Measurements from ENCODE around the gene RAB7A.
A peak's percentile ranks its signal among the peaks of the same experiment; 100 is the strongest.

Gene RAB7A

DNA sequence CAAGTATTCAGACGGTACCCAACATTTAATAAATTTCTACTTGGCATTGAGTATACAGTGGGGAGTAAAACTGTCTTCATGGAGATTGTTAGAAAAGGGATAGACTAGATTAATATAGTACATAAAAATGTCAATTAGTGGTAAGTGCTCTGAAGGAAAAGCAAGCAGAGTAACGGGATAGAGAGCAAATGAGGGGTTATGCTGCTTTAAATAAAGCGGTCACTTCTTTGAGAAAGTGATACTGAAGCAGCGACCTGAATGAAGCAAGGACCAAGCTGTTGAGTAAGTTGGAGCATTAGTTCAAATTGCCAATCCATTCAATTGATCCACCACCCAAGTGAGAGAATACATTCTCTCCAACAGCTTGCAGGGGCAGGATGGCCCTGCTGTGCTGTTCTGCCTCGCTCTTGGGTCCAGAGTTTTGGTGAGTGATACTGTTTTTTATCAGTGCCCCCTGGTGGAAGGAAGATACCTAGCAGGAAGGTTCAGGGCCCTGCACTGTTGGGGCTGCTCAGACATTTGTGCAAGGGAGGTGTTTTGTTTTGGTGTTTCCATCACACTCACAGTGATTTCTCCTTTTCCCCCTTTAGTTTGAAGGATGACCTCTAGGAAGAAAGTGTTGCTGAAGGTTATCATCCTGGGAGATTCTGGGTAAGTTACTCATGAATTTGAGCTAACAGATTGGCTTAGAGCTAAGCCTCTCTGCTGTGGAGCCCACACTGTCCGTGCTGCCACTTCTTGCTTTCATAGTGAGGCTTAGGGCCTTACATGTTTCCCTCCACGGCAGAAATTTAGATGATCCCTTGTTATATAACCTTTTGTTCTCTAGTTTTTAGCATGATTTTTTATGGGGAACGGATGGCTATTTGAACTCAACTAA is 69.0 kb downstream of the RAB7A start:
- DNase-seq = peak; percentile 89

DNA sequence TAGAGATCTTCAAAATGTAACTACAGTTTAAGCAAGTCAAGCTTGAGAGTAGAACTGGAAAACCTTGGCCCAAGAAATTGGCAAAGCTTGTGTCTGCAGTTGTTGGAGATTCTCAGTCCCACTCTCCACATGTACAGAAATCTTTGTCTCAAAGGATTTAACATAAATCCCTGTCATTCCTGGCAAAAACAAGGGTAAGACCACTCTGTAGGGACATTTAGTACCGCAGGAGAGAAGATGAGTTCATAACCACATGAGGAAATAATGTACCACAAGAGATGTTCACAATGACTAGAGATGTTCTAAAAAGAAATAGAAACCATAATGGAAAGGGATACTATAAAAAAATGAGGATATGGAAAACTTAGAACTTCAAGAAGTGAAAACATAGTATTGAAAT is 73.7 kb downstream of the RAB7A start:
- DNase-seq = no peak

DNA sequence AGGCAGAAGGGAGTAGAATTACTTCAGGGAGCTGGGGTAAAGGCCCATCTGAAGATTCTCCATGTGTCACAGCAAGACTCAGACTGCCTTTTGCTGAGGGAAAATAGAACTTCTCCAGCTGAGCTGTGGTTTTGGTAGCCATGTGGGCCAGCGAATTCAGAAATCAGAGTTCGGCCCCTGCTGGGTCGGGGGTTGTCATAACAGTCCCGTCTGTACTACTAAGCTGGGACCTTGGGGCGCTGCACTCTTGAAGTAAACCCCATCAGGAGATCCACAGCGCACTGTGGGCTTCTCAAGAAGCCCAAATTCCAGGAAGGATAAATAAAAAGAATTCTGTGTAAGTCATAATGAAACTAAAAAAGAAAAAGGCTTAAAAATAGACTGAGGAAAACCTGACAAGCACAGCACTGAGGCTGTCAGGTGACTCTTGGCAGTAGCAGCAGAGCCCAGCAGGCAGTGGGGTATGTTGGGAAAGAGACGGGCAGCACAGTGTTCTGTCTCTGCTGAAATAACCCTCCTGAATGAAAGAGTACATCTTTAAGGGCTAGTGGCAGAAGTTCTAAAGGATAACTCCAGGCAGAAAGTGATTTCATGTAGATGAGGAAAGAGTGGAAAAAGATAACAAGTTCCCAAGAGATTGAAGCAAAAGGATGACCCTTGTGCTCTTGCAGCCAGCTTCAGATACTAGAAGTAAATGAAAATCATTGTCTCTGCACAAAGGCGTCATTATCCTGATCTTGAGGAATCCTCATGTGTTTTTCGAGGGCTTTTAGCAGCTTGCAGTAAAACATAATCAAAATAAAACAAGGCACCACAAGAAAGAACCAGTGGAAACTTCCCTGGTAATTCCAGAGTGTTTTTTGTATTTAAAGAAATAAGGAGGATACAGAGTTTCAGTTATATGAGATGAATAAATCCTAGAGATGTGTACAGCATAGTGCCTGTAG is 74.5 kb downstream of the RAB7A start:
- DNase-seq = no peak

DNA sequence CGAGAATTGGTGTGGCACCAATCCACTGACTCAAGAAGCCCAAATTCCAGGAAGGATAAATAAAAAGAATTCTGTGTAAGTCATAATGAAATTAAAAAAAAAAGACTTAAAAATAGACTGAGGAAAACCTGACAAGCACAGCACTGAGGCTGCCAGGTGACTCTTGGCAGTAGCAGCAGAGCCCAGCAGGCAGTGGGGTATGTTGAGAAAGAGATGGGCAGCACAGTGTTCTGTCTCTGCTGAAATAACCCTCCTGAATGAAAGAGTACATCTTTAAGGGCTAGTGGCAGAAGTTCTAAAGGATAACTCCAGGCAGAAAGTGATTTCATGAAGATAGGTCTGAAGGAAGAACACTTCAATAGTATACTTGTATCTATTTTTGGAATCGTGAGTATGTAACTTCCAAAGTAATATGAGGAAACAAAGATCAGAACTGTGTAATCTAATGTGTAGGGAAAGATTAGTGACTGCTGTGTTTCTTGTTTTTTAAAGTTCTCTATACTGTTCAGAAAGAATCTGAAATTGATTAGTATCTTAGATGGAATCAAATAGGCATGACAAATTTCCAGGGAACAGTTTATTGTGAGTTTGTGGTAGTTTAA is 75.9 kb downstream of the RAB7A start:
- no peak for DNase-seq

DNA sequence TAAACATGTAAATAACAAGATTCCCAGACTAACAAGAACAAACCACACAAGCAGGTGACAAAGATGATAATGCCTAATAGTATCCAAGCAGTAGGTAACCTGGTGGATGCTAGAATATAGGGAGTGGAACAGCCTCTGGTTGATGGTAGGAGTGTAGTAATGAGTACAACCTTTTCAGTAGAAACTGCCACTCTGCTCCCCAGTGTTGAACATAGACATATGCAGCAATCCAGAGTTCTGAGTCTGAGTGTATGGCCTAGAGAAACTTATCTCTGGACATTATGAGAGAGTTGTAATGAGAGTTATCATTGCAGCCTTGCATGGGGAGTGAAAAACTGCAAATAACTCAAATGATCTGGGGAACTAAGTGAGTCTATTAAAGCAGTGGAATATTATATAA is 77.3 kb downstream of the RAB7A start:
- peak; percentile 51 for DNase-seq

DNA sequence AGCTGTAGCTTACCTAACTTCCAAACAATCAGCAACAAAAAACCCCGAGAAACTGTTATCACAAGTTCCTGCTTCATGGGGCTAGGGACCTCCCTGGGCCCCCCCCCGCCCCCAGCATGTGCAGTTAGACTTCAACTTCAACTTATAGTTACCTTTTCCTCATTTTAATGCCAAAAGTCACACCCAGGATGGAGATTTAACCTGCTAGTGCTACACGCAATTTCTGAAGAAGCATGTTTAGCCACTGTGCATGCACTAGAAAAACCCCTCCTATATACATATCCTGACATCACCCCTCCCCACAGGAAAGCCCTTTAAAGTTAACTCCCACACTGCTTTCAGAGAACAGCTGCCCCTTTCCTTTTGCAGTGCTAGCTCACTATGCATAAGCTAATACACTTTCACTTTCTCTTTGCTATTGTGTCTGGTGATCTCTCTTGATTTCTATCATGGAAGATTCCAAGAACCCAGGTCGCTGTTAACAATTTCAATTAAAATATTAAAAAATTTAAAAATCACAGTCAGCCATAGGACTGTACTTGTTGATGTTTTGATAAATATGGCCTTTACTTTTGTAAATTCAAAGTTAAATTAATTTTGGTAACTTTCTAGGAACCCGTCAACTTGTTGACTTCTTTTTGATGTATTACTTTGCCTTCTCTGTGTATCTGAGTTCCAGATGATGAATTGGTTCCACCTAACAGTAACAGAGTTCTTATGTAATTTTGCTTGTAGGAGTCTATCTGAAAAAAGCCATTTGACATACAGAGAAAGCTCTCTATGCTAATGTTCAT is 78.2 kb downstream of the RAB7A start:
- DNase-seq = peak; percentile 78

DNA sequence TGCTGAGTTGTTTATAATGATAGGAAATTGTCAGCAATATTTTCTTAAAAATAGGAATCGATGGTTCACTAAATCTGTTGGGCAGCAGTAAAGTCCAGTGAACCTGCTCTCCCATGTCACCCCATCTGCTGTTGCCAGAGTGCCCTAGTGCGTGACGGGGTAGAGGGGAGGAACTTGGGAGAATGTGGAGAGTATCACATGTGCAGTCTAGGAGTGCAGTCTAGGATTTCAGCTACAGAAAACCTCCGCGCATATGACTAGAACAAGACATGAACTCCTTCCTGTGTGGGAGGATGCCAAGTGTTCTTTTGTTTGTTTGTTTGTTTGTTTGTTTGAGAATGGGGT is 78.8 kb downstream of the RAB7A start:
- no peak for DNase-seq

DNA sequence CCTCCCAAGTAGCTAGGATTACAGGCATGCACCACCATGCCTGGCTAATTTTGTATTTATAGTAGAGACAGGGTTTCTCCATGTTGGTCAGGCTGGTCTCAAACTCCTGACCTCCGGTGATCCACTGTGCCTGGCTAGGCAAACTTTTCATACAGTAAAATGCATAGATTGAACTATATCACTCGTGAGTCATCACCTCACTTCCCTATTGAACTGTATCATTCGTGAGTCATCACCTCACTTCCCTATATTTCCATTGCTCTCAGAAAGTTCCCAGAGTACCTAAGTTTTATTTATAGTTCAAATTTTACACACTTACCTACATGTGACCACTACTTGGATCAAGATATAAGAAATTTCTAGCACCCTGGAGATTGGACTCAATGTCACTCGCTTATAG is 79.8 kb downstream of the RAB7A start:
- no peak for DNase-seq

DNA sequence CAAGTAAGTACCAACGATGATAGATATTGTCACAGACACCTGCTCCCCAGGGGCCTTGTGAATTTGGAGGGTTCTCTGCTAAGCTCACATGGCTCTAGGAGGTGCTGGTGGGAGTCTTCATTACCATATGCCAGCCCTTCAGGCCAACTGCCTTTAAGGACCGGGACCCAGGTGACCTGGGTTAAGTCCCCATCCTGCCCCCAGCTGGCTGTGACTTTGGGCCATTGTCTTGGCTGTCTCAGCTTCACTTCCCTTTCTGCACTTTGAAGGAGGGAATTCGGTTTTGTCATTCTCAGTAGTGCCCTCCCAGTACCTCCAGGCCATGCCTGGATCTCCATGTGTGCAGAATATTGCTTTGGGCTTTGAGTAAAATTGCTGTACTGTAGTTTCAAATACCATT is 80.6 kb downstream of the RAB7A start:
- DNase-seq = no peak

DNA sequence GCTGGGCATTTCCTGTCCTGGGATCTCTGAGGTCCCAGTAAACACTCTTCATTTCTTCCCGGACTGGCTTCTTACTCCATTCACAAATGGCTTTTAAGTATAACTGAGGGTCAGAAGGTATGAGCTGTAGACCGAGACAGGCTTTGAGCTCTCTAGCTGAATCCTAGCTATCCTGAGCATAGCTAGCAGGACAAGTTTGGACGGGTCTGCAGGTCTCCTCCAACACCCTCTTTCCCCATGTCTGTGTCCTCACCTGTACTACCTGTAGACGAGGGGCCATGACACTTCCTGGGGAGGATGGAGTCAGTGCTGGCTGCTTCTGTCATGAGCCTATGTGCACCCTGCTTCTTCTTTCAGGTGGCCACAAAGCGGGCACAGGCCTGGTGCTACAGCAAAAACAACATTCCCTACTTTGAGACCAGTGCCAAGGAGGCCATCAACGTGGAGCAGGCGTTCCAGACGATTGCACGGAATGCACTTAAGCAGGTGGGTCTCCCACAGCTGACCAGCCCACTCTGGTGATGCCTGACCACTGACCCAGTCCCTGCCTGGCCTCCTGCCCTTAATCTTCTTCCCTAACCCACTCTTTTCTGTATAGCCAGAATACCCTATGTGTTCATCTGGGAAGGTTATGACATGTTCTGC is 81.3 kb downstream of the RAB7A start:
- no peak for DNase-seq

DNA sequence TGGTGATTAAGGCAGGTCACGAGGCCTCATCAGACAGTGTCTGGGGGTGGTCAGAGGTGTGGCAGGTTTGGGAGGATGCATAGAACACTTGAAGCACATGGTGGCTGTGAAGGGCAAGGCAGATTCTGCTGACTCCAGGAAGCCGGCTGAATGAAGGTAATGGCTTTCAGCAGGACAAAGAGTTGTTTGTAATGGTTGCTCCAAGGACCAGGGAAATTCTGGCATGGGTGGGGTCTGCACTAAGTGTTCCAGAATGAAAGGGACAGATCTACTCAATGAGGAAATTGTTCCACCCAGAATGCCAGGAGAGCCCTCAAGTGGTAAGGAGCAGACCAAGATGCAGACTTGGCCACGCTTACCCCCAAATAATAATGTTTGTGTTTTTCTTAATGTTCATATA is 82.7 kb downstream of the RAB7A start:
- DNase-seq = no peak

DNA sequence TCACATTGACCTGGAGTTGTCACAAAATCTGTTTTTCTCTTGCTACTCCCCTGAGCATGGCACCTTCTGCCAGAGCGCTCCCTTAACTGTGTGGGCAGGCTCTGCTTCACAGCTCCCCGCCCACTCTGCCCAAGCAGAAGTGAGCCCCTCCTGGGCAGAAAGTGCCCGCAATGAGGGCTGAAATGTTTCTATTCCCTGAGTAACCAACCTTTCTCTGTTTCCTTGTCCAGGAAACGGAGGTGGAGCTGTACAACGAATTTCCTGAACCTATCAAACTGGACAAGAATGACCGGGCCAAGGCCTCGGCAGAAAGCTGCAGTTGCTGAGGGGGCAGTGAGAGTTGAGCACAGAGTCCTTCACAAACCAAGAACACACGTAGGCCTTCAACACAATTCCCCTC is 87.1 kb downstream of the RAB7A start:
- no peak for DNase-seq

DNA sequence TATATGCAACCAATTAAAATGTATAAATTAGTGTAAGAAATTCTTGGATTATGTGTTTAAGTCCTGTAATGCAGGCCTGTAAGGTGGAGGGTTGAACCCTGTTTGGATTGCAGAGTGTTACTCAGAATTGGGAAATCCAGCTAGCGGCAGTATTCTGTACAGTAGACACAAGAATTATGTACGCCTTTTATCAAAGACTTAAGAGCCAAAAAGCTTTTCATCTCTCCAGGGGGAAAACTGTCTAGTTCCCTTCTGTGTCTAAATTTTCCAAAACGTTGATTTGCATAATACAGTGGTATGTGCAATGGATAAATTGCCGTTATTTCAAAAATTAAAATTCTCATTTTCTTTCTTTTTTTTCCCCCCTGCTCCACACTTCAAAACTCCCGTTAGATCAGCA is 88.1 kb downstream of the RAB7A start:
- no peak for DNase-seq

DNA sequence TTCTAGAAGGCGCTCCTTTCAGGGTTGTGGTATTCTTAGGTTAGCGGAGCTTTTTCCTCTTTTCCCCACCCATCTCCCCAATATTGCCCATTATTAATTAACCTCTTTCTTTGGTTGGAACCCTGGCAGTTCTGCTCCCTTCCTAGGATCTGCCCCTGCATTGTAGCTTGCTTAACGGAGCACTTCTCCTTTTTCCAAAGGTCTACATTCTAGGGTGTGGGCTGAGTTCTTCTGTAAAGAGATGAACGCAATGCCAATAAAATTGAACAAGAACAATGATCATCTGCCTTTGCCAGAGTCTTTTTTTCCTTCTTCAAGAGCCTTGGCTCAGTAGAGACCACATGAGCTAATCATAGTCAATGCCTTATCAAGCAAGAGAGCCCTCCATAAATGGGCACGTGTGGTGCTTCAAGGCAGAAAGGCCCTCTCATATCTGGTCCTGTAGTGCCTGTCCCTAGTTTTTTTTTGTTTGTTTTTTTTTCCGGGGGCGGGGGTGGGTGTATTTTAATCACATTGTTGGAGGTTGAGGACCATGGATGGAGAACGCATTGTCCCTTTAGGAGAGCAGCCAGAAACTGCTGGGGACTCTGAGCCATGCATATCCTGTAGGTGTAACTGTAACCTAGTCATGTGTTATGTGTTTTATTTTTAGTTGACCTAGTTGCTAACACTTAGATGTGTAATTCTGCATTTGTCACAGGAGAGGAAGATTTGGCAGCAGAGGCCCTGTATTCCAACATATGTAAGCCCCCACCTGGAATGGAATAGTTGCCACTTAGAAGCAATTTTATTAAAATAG is 88.7 kb downstream of the RAB7A start:
- DNase-seq = no peak

DNA sequence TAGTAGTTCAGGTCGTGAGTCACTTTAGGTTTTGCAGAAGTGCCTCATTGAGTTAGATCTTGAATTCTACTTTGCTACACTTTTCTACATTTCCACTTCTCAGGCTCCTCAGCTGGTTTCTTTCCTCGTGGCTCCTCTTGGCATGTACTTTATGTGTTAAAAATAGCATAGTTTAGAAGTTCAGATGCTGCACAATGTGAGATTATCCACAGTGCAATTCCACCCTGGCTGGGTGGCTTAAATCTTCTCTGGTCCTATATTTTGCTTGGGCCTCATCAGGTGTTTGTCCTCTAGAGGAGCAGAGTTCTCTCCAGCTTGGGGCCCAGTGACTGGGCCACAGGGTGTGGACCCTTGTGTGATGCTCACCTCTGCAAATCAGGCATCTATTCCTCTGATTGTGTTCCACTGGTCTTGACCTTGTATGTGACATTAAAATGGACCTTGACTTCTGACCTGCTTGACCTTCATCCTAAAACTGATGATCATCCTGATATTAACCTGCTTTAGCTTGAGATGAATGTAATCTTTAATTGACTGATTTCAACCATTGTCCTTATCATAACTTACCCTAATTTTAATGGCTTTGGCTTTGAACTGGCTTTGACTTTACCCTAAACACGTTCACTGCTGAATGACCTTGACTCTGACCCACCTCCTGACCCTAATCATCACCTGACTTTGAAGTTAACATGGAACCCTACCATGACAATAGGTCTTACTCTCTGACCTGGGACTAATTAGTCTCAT is 89.5 kb downstream of the RAB7A start:
- DNase-seq = no peak

DNA sequence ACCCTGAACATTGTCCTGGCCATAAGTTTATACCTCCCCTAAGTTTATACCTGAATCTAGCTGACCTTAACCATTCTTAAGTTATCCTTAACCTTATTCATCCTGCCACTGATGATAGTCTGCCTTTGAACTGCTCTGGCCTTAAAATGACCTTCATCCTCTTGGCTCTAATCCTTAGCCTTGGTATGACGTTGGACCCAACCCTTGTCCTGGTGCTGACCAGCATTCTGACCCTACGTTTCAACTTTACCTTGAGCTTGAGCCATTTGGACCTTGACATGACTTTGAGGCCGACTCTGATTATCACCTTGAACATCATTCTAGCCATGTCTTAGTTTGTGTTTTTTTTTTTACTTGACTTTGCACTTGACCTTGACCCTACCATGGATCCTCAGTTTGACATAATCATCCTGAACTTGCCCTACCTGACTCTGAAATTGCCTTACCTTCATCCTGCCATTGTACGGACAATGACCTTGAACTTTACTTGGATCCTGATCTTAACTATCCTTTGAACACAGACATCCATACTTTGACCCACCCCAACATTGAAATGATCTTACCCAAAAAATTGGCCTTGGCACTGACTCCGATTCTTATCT is 92.3 kb downstream of the RAB7A start:
- DNase-seq = no peak

DNA sequence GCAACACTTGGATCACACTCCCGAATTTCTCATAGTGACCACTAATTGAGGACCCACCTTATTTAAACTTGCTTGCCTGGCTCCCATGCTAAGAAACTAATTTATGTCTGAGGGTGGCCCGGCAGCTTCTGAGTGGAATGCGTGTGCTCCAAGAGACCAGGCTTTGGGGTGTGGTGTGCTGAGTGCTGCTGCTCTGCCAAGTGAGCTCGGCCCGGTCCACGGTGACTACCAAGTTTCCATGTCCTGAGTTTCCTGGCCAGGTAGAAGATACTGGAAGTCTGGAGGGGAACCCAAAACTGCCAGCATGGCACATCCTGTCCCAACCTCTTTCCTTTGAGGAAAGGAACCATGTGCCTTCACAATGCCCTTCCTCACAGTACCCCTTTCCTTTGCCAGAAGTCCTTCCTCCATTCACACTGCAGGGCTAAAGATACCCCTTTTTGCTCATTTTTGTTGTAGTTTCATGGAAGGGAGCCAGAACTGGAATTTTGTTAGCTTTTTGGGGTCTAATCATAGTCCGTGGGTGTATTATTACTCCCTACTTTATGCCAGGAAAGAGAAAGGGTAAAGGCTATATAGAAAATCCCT is 94.4 kb downstream of the RAB7A start:
- DNase-seq = no peak

DNA sequence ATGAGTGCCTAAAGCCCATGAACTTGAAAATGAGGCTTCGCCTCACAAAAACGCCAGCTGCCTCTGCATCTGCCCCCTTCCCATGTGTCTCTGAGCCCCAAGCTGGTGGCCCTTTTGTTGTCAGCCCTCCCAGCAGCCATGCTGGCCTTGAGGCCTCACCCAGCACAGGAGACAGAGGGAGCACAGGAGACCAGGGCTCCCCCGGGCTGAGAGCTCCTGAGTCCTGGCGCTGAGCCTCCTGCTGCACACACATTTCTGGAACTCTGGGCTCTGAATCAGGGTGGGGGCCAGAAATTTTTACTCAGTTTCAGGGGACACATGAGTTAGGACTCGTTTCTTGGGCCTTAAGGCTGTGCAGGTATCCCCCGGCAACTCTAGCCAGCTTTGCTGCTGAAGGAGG is 97.0 kb downstream of the RAB7A start:
- DNase-seq = no peak

DNA sequence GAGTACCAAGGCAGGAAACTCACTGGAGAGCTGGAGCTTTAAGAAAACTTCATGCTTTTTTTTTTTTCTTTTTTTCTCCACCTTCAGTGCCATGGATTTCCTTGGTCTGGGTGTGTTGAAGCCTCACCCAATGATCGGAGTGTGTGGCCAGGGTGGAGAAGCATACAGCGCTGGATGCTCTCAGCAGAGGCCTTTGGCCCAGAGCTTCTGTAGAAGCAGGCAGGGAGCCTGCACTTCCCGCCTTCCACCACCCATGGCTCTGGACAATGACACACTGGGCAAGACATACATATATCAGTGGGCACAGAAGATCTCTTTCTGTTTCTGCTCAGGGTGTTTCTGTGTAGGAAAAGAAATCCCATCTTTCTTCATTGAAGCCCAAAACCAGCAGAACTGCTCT is 97.6 kb downstream of the RAB7A start:
- no peak for DNase-seq

Measured in hematopoietic multipotent progenitor cell treated with erythropoietin and hydrocortisone succinate and interleukin-3 and kit ligand, for 6 days (in vitro differentiated cells).